Measurements from ENCODE around the gene TSPAN8.

The TSPAN8 gene

DNA sequence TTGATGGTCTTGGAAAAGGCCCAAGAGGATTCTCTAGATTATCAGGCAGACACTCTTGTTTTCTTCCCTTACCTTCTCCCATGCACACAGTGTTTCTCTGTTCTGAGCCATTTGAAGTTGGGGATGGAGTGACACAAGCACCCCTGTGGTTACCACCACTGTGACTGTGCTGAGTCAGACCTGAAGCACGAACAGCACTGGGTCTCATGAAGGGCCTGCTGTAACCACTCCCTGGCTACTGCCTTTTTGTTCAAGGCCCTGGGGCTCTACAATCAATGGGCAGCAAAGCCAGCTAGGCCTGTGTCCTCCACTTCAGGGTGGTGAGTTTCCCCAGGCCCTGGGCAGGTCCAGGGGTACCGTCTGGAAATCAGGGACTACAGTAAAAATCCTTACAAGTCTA is 65.5 kb downstream of the TSPAN8 start:
- Histone ChIP-seq H3K27me3 (no peaks in the 10 kb centered on the region), H3K4me2 (no peak overlapping the region), H3K27ac (no peak overlapping the region), H3K9me3 (no peaks in the 10 kb centered on the region), H3K36me3 (no peaks in the 10 kb centered on the region), H4K20me1 (no peaks in the 10 kb centered on the region), H3K4me1 (no peaks in the 10 kb centered on the region), H3K9ac (no peak overlapping the region), H3K4me3 (no peak overlapping the region)
- TF ChIP-seq Cebpa-rat (IDR thresholded peaks at IDR 0.05), result no peak

DNA sequence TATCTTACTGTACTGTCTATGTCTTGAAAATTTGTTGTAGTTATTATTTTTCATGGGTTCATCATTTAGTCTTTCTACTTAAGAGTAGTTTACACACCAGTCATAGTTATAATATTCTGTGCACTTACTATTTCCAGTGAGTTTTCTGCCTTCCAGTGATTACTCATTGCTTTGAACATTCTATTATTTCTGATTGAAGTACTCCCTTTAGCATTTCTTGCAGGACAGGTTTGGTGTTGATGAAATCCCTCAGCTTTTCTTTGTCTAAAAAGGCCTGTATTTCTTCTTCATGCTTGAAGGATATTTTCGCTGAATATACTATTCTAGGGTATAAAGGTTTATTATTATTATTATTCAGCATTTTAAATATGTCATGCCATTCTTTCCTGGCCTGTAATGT is 66.8 kb downstream of the TSPAN8 start:
- no peak overlapping the region for H3K27ac ChIP-seq
- no peaks in the 10 kb centered on the region for H3K9me3 ChIP-seq
- H3K36me3 ChIP-seq, result no peaks in the 10 kb centered on the region
- no peaks in the 10 kb centered on the region for H3K4me1 ChIP-seq
- H4K20me1 ChIP-seq, result no peaks in the 10 kb centered on the region
- H3K4me3 ChIP-seq, result no peak overlapping the region
- no peaks in the 10 kb centered on the region for H3K27me3 ChIP-seq
- no peak overlapping the region for H3K4me2 ChIP-seq
- no peak overlapping the region for H3K9ac ChIP-seq
- no peak for TF ChIP-seq Cebpa-rat (IDR thresholded peaks at IDR 0.05)

DNA sequence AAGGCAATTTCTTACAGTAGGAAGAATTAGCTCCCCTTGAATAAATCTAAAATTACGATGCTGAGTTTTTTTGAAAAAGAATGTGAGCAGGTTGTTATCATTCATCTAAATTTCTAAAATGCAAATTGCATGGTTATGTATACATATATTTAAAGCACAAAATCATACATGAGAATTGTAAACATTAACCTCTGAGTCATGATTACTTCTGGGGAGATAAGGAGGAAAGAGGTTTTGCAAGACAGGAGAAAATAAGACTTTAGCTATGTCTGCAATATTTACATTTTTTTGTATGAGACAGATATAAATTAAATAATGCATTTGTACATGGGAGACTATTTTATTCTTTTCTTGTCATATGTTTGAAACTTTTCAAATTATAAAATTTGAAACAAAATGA is 72.2 kb downstream of the TSPAN8 start:
- Histone ChIP-seq H3K4me1 (no peaks in the 10 kb centered on the region), H3K4me3 (no peak overlapping the region), H3K27me3 (no peaks in the 10 kb centered on the region), H3K9me3 (no peaks in the 10 kb centered on the region), H3K4me2 (no peak overlapping the region), H4K20me1 (no peaks in the 10 kb centered on the region), H3K9ac (no peak overlapping the region), H3K36me3 (no peaks in the 10 kb centered on the region), H3K27ac (no peak overlapping the region)
- no peak for TF ChIP-seq Cebpa-rat (IDR thresholded peaks at IDR 0.05)

DNA sequence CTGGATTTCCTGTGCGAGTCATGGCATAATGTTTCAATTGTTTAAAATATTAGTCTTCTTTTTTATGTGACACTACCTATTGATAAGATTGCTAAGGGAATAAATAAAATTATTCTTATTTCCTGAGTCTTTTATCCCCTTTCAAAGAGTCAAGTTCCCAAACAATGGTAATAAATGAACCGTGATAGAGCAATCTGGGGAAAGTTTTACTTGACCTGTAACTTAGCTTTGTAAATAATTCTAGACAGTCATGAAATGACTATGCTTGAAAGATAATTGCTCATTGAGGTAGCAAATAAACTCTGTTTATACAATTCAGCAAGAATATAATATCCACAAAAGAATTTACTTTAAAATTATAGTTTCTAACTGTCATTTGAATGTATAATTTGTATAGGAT is 82.1 kb downstream of the TSPAN8 start:
- no peaks in the 10 kb centered on the region for H3K9me3 ChIP-seq
- H3K4me2 ChIP-seq, result no peak overlapping the region
- no peaks in the 10 kb centered on the region for H3K27me3 ChIP-seq
- TF ChIP-seq Cebpa-rat (IDR thresholded peaks at IDR 0.05), result no peak
- H3K27ac ChIP-seq, result no peak overlapping the region
- H3K36me3 ChIP-seq, result no peaks in the 10 kb centered on the region
- no peaks in the 10 kb centered on the region for H4K20me1 ChIP-seq
- no peak overlapping the region for H3K9ac ChIP-seq
- no peak overlapping the region for H3K4me3 ChIP-seq
- no peaks in the 10 kb centered on the region for H3K4me1 ChIP-seq

Measured in BLaER1 (cell line).